SU-DHL-6 (cell line): Measurements from ENCODE around the gene KIF12.

Experiments used
- EZH2phosphoT487 ChIP-seq: fragments of 200-600 bp; sonication (generic), shearing (Covaris generic); conservative IDR thresholded peaks from 2 replicates; pipeline ENCODE4 v1.6.1; 2018; ENCODE audit warnings: mild to moderate bottlenecking, antibody characterized with exemption, low read length, moderate library complexity, mixed read lengths
- TF ChIP-seq, protein P1 (sequence below): fragments of 200-600 bp; sonication (generic); IDR thresholded peaks from one replicate; pipeline ENCODE4 v1.5.1; 2017; ENCODE audit warnings: antibody characterized with exemption, mild to moderate bottlenecking, low read length, moderate library complexity; ENCODE audit not compliant: insufficient read depth, poor library complexity, severe bottlenecking

DNA sequence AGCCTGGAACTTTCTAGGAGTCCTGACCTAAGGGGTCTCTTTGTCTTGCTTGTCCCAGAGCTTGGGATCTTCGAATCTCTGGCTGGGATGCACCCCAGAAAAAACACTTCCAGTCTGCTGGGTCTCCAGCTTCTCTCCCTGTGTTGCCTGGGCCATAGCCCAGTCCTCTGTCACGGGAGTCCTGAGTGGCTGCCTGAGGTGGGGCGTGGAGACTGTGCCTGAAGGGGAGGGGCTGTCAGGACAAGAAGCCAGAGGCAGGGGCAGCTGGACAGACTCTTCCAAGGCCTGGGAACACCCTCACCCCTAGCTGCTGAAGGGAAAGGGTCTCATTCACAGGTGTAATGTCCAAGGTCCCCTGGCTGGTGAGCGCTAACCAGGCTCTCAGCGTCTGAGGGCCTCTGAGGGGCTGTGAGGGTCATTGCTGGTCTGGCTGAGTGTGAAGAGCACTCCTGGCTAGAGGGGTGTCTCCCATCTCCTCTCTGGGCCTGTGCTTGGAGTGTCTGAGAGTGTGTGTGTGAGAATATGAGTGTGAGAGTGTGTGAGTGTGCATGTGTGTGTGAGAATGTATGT lies 35.8 kb upstream of the KIF12 start:
- TF ChIP-seq, protein P1, sequence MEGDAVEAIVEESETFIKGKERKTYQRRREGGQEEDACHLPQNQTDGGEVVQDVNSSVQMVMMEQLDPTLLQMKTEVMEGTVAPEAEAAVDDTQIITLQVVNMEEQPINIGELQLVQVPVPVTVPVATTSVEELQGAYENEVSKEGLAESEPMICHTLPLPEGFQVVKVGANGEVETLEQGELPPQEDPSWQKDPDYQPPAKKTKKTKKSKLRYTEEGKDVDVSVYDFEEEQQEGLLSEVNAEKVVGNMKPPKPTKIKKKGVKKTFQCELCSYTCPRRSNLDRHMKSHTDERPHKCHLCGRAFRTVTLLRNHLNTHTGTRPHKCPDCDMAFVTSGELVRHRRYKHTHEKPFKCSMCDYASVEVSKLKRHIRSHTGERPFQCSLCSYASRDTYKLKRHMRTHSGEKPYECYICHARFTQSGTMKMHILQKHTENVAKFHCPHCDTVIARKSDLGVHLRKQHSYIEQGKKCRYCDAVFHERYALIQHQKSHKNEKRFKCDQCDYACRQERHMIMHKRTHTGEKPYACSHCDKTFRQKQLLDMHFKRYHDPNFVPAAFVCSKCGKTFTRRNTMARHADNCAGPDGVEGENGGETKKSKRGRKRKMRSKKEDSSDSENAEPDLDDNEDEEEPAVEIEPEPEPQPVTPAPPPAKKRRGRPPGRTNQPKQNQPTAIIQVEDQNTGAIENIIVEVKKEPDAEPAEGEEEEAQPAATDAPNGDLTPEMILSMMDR = no peak
- no peak for TF ChIP-seq EZH2phosphoT487
